Tibial nerve (tissue), 3 donors: Measurements from ENCODE around the gene JMJD7.

Experiments used
- CTCF ChIP-seq, 5 experiments: fragments of 200-600 bp in 3 of 5; fragments of 450-650 bp in 2 of 5; sonication (generic) in 3 of 5; IDR thresholded peaks; one replicate each; pipeline ENCODE4 v1.5.1; 2016 to 2019; ENCODE audit warnings: antibody characterized with exemption in 5 of 5, mild to moderate bottlenecking in 3 of 5, moderate library complexity in 2 of 5
- POLR2A ChIP-seq, 2 donors: fragments of 450-650 bp; IDR thresholded peaks; one replicate each; pipeline ENCODE4 v1.6.1; 2017; ENCODE audit warnings: antibody characterized with exemption in 2 of 2, mild to moderate bottlenecking in 2 of 2, moderate library complexity in 2 of 2

- TF ChIP-seq POLR2A (IDR thresholded peaks at IDR 0.05) (peak; percentile 57 to 83), CTCF (IDR thresholded peaks at IDR 0.05) (peak in 2 of 5 experiments; percentile 23 to 24)
Measured at GRCh38 chr15:41827880-41828806, at the start of gene JMJD7.
